ENCODE measurements around the gene PRKACA.

DNA sequence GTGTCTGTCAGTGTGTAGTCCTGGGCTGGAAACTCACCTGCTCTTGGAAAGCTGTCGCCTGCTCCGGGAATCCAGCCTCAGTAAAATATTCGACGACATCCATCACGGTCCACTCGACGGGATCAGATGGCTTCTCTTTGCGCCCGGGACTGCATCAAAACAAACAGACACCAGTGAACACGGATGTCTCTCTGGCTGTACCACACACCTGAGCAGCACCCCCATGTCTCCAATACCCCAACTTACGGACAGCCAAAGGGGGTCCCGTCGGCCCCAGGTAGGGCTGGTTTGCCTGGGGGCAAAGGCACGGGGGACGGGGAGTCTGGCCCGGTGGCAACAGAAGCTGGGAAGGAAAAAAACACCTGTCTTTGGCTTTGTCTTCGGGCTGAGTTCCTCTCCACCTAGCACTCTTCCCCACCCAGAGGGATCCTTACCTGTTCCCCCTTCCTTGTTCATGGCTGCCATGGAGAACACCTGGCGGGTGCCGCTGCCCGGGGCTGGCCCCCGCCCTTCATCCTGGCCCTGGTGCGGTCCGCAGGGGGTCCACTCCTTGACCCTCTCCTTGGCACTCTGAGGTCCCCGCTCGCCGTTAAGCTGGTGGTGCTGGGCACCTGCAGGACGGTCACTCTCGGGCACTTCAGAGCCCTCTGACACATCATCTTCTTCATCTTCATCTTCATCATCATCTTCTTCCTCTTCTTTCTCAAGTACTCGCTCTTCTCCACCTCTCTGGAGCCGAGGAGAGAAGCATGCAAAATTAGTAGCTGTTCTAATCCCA is 28.7 kb downstream of the PRKACA start:
- TF ChIP-seq, protein P1, sequence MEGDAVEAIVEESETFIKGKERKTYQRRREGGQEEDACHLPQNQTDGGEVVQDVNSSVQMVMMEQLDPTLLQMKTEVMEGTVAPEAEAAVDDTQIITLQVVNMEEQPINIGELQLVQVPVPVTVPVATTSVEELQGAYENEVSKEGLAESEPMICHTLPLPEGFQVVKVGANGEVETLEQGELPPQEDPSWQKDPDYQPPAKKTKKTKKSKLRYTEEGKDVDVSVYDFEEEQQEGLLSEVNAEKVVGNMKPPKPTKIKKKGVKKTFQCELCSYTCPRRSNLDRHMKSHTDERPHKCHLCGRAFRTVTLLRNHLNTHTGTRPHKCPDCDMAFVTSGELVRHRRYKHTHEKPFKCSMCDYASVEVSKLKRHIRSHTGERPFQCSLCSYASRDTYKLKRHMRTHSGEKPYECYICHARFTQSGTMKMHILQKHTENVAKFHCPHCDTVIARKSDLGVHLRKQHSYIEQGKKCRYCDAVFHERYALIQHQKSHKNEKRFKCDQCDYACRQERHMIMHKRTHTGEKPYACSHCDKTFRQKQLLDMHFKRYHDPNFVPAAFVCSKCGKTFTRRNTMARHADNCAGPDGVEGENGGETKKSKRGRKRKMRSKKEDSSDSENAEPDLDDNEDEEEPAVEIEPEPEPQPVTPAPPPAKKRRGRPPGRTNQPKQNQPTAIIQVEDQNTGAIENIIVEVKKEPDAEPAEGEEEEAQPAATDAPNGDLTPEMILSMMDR (IDR thresholded peaks at IDR 0.05) = no peak
- TF ChIP-seq EP300 (IDR thresholded peaks at IDR 0.05) = no peak
